ENCODE data around the gene NPLOC4. TPM values are rescaled to one million over a fixed set of nuclear protein-coding genes. Genes with fewer than 3 reads are reported as not detected.
A peak's percentile ranks its signal among the peaks of the same experiment; 100 is the strongest.

NPLOC4 gene
- polyA plus RNA-seq, 1 of the 3 experiments (the other 2 are of a cell fraction): 88.6 TPM

- H3F3A ChIP-seq (replicated peaks; ENCODE audit: insufficient read depth): peaks cover 87% of the 10 kb centered on the region
- H3K36me3 ChIP-seq (replicated peaks in 1 of 2; ENCODE audit: control insufficient read depth in 1 of 2, insufficient read depth in 2 of 2, low read length in 1 of 2): peaks cover 32 to 42% of the 10 kb centered on the region in 2 experiments
- H3K4me1 ChIP-seq (ENCODE audit: control insufficient read depth in 1 of 2, insufficient read depth in 2 of 2, low read depth in 1 of 2, low read length in 1 of 2): peaks cover 0 to 34% of the 10 kb centered on the region in 2 experiments; a peak in 1 of 4 replicates
- 84% methylated on average over 10 of the region's 10 CpGs for WGBS (ENCODE audit: low lambda C conversion rate)
- H3K9me3 ChIP-seq: no peaks in the 10 kb centered on the region
- TF ChIP-seq SIN3A (IDR thresholded peaks at IDR 0.05; ENCODE audit: borderline replicate concordance, low read depth, low read length) (0 out of 2 replicates have a peak, but pooled peaks have one; percentile 33), JUND (IDR thresholded peaks at IDR 0.05) (peak; percentile 18; the same call in 1 of the 2 replicates), PBX3 (IDR thresholded peaks at IDR 0.05) (peak; percentile 40; the same call in 1 of the 2 replicates), ZBTB33 (IDR thresholded peaks at IDR 0.05; ENCODE audit: borderline replicate concordance, low read depth) (peak; percentile 6; the same call in 1 of the 2 replicates), POLR2AphosphoS5 (IDR thresholded peaks at IDR 0.05; ENCODE audit: low read depth, low read length) (peak; percentile 6; the same call in 1 of the 2 replicates), RCOR1 (IDR thresholded peaks at IDR 0.05; ENCODE audit: low read length) (no peak)
- no peak for DNase-seq
- H3K9ac ChIP-seq: peak overlapping the region; percentile 81; the same call in 1 of the 2 replicates
- H3K79me2 ChIP-seq (ENCODE audit: insufficient read depth): peaks cover 55% of the 10 kb centered on the region
- H3K4me2 ChIP-seq: peak overlapping the region; percentile 93
- H4K20me1 ChIP-seq (ENCODE audit: insufficient read depth): peaks cover 64% of the 10 kb centered on the region
- H3K27ac ChIP-seq (ENCODE audit: low read depth in 2 of 2, low read length in 1 of 2): peak overlapping the region in 1 of 2 experiments; percentile 42; a peak in 1 of 4 replicates
- peak overlapping the region; percentile 70 to 91; a peak in 3 of 4 replicates for H3K4me3 ChIP-seq (ENCODE audit: low read depth in 2 of 2, low read length in 1 of 2)
- H3K27me3 ChIP-seq (ENCODE audit: insufficient read depth): no peaks in the 10 kb centered on the region
- no peak overlapping the region for H2AFZ ChIP-seq (ENCODE audit: low read depth)
- no peaks in the 10 kb centered on the region for H3K9me2 ChIP-seq
- ChIA-PET CTCF (interaction anchor here (0.6 to 3.7 kb wide), 9 partner anchors 10 to 256 kb away, joined by 3 to 15 read pairs (median 5); no protein-coding TSS in a partner anchor), POLR2A (interaction anchor here (0.6 to 1.6 kb wide), 5 partner anchors 8 to 60 kb away, joined by 3 to 4 read pairs (median 3); no protein-coding TSS in a partner anchor)
These were observed 128.2 kb downstream of the NPLOC4 start for GRCh38 chr17:81508639-81509206.

Small RNAs within 50 kb of the gene (small RNA-seq; reads per million reads assigned to genes)
- 0 reads per million in 7 experiments for gene RF00019

Other genes starting within 250 kb of the NPLOC4 start
- 3.6 and 6.4 TPM in 2 replicates for gene BAHCC1, start 241.7 kb downstream of the NPLOC4 start, polyA plus RNA-seq (2012; rRNA removed)
- 3,367 and 7,871 TPM in 2 replicates for gene ACTG1, start 124.3 kb downstream of the NPLOC4 start, polyA plus RNA-seq (2012; rRNA removed)
- gene FSCN2, start 108.7 kb downstream of the NPLOC4 start, polyA plus RNA-seq (2012; rRNA removed): 2.0 and 2.1 TPM in 2 replicates
- 17.1 and 18.9 TPM in 2 replicates for gene FAAP100, start 84.8 kb downstream of the NPLOC4 start, polyA plus RNA-seq (2012; rRNA removed)
- 4.7 and 6.0 TPM in 2 replicates for gene TSPAN10, start 84 bp upstream of the NPLOC4 start, polyA plus RNA-seq (2012; rRNA removed)
- gene PDE6G, start 19.4 kb upstream of the NPLOC4 start, polyA plus RNA-seq (2012; rRNA removed): 4.4 and 5.0 TPM in 2 replicates
- gene OXLD1, start 29.5 kb upstream of the NPLOC4 start, polyA plus RNA-seq (2012; rRNA removed): 103 and 124 TPM in 2 replicates
- 55.1 and 62.4 TPM in 2 replicates for gene CCDC137, start 29.6 kb upstream of the NPLOC4 start, polyA plus RNA-seq (2012; rRNA removed)
- gene ARL16, start 46.7 kb upstream of the NPLOC4 start, polyA plus RNA-seq (2012; rRNA removed): 148 and 166 TPM in 2 replicates
- 184 and 192 TPM in 2 replicates for gene HGS, start 46.9 kb upstream of the NPLOC4 start, polyA plus RNA-seq (2012; rRNA removed)
- gene MRPL12, start 66.3 kb upstream of the NPLOC4 start, polyA plus RNA-seq (2012; rRNA removed): 255 and 322 TPM in 2 replicates
- 29.9 and 34.7 TPM in 2 replicates for gene SLC25A10, start 75.2 kb upstream of the NPLOC4 start, polyA plus RNA-seq (2012; rRNA removed)
- gene GCGR, start 167.0 kb upstream of the NPLOC4 start, polyA plus RNA-seq (2012; rRNA removed): not detected in 2 replicates
- 120 and 156 TPM in 2 replicates for gene MCRIP1, start 196.2 kb upstream of the NPLOC4 start, polyA plus RNA-seq (2012; rRNA removed)
- 0.07 and 0.16 TPM in 2 replicates for gene PPP1R27, start 197.9 kb upstream of the NPLOC4 start, polyA plus RNA-seq (2012; rRNA removed)
- 112 and 165 TPM in 2 replicates for gene P4HB, start 223.4 kb upstream of the NPLOC4 start, polyA plus RNA-seq (2012; rRNA removed)
- gene ARHGDIA, start 234.2 kb upstream of the NPLOC4 start, polyA plus RNA-seq (2012; rRNA removed): 184 and 385 TPM in 2 replicates

Data from SK-N-SH (cell line).